ENCODE results near the gene TEX35. TPM values are rescaled to one million over a fixed set of nuclear protein-coding genes. Genes with fewer than 3 reads are reported as not detected.

Gene TEX35
- not detected for total RNA-seq
- polyA plus RNA-seq (2013, experiment 1 of 2): not detected
- polyA plus RNA-seq (2013, experiment 2 of 2): not detected
- long read RNA-seq, experiment 1: 0 reads
- long read RNA-seq, experiment 2, partial matches to known transcripts: 0 of 4 reads
- long read RNA-seq, experiment 2, other reads (novel, unspliced or antisense): 4 of 4 reads
- long read RNA-seq, experiment 3: 0 reads
- long read RNA-seq, experiment 4, partial matches to known transcripts: 0 of 2 reads
- long read RNA-seq, experiment 4, other reads (novel, unspliced or antisense): 2 of 2 reads

DNA sequence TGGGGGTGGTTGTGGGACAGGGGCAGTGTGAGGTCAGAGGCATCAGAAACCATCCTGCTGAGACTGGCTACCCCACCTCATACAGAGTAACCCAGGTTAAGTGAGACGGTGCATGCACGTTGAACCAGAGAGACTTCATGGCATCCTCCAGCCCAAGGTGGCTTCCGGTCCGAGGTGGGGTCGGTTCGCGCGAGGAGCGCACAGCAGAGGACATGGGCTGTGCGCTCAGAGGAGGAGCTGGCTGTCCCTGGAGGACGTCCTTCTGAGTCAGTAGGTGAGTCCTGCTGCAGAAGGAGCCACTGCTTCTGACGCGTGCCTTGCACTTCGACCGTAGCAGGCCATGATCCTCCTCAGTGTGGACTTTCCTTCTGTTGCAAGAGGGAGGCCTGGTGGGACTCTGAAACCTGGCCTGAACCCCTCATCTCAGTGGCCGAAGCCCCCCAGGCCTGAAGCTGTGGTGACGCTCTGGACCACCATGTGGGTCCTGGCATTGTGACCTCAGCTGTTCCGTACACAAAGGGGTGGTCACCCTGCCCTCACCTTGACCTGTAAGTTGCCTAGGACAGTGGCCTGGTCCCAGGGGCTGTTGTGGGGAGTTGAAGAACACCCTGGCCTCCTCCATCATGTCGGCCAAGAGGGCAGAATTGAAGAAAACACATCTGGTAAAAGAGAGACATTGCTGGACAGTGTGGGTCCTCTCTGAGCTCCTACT lies at the start of gene TEX35:
TSS of gene TEX35 (plus strand) at position 544 of the 712 bp plus-strand sequence. CDS start at position 624, 80 bp downstream.
- Histone ChIP-seq H3K27me3 (ENCODE audit: control insufficient read depth, insufficient read depth, low read length, poor library complexity, severe bottlenecking) (peaks cover 35% of the 10 kb centered on the region), H3K9ac (ENCODE audit: extremely low read depth, low read length, poor library complexity, severe bottlenecking) (no peak within 1 kb of the TSS), H3K9me3 (ENCODE audit: control insufficient read depth, low read length) (no peaks in the 10 kb centered on the region), H3K4me3 (ENCODE audit: low read length) (no peak within 1 kb of the TSS), H3K27ac (ENCODE audit: low read depth, low read length) (no peak within 1 kb of the TSS), H3K36me3 (ENCODE audit: control insufficient read depth, insufficient read depth, low read length) (no peaks in the 10 kb centered on the region), H3K4me1 (ENCODE audit: control insufficient read depth, insufficient read depth, low read length) (no peaks in the 10 kb centered on the region)
- H3K9me3 Mint-ChIP-seq: no peaks in the 10 kb centered on the region
- H3K27me3 Mint-ChIP-seq (ENCODE audit: insufficient read depth): peaks cover 11% of the 10 kb centered on the region
- DNase-seq: no peak
- H3K36me3 Mint-ChIP-seq (ENCODE audit: low read depth): no peaks in the 10 kb centered on the region
- 94 to 97% methylated on average over 14 to 19 of the region's 19 CpGs for WGBS, 2 experiments (ENCODE audit: insufficient coverage in 1 of 2, insufficient read length in 1 of 2)
- H3K4me1 Mint-ChIP-seq: peaks cover 8% of the 10 kb centered on the region
- H3K27ac Mint-ChIP-seq: no peak within 1 kb of the TSS
- TF ChIP-seq, protein P1, sequence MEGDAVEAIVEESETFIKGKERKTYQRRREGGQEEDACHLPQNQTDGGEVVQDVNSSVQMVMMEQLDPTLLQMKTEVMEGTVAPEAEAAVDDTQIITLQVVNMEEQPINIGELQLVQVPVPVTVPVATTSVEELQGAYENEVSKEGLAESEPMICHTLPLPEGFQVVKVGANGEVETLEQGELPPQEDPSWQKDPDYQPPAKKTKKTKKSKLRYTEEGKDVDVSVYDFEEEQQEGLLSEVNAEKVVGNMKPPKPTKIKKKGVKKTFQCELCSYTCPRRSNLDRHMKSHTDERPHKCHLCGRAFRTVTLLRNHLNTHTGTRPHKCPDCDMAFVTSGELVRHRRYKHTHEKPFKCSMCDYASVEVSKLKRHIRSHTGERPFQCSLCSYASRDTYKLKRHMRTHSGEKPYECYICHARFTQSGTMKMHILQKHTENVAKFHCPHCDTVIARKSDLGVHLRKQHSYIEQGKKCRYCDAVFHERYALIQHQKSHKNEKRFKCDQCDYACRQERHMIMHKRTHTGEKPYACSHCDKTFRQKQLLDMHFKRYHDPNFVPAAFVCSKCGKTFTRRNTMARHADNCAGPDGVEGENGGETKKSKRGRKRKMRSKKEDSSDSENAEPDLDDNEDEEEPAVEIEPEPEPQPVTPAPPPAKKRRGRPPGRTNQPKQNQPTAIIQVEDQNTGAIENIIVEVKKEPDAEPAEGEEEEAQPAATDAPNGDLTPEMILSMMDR (conservative IDR thresholded peaks at IDR 0.05): no peak
- H3K4me3 Mint-ChIP-seq: no peak within 1 kb of the TSS

DNA sequence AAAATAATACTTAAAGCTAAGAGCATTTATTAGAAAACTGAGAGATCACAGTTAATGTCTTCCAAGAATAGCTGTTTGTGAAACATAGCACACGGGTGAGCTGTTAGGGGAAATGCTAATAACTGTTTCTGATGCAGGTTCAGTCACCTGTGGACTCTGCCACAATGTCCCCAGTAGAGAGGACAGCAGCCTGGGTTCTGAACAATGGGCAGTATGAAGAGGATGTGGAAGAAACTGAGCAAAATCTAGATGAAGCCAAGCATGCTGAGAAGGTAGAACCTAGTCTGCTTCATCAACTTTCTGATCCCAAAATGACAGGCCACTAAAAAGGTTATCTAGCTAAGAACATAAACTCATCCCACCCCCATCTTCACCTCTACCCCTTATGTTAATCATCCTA lies 48.8 kb upstream of the TEX35 start:
- H3K36me3 ChIP-seq (ENCODE audit: control insufficient read depth, insufficient read depth, low read length): peaks cover 25% of the 10 kb centered on the region
- TF ChIP-seq, protein P1 (conservative IDR thresholded peaks at IDR 0.05): no peak
- H3K9ac ChIP-seq (ENCODE audit: extremely low read depth, low read length, poor library complexity, severe bottlenecking): no peak overlapping the region
- Mint-ChIP-seq H3K4me1 (peaks cover 16% of the 10 kb centered on the region), H3K9me3 (peaks cover 2% of the 10 kb centered on the region), H3K27me3 (ENCODE audit: insufficient read depth) (no peaks in the 10 kb centered on the region), H3K27ac (no peak overlapping the region), H3K4me3 (no peak overlapping the region), H3K36me3 (ENCODE audit: low read depth) (peaks cover 30% of the 10 kb centered on the region)
- H3K4me1 ChIP-seq (ENCODE audit: control insufficient read depth, insufficient read depth, low read length): peaks cover 6% of the 10 kb centered on the region
- H3K27ac ChIP-seq (ENCODE audit: low read depth, low read length): no peak overlapping the region
- 45 to 47% methylated on average over 1 of the region's 1 CpG for WGBS, 2 experiments (ENCODE audit: insufficient coverage in 1 of 2, insufficient read length in 1 of 2)
- DNase-seq: no peak
- no peaks in the 10 kb centered on the region for H3K27me3 ChIP-seq (ENCODE audit: control insufficient read depth, insufficient read depth, low read length, poor library complexity, severe bottlenecking)
- H3K9me3 ChIP-seq (ENCODE audit: control insufficient read depth, low read length): peaks cover 10% of the 10 kb centered on the region
- H3K4me3 ChIP-seq (ENCODE audit: low read length): no peak overlapping the region

DNA sequence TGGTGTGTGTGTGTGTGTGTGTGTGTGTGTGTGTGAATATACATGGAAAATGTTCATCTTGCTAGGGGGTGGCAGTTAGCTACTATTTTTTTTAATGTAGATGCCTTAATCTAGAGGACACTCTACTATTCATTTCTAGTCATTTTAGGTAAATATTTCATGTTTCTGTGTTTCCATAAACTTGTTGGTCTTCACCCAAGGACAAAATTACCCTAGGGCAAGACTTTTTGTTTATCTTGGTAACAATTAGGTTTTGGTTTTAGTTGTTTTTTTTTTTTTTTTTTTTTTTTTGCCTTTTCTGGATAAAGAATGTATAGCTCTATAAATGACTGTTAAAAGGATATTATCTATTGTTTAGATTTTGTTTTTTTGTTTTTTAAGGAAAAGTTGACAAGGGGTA lies 48.3 kb upstream of the TEX35 start:
- H3K4me3 Mint-ChIP-seq: no peak overlapping the region
- peaks cover 2% of the 10 kb centered on the region for H3K9me3 Mint-ChIP-seq
- H3K27me3 ChIP-seq (ENCODE audit: control insufficient read depth, insufficient read depth, low read length, poor library complexity, severe bottlenecking): no peaks in the 10 kb centered on the region
- H3K9ac ChIP-seq (ENCODE audit: extremely low read depth, low read length, poor library complexity, severe bottlenecking): no peak overlapping the region
- peaks cover 16% of the 10 kb centered on the region for H3K4me1 Mint-ChIP-seq
- TF ChIP-seq, protein P1 (conservative IDR thresholded peaks at IDR 0.05): no peak
- H3K27ac ChIP-seq (ENCODE audit: low read depth, low read length): no peak overlapping the region
- H3K36me3 ChIP-seq (ENCODE audit: control insufficient read depth, insufficient read depth, low read length): peaks cover 25% of the 10 kb centered on the region
- peaks cover 30% of the 10 kb centered on the region for H3K36me3 Mint-ChIP-seq (ENCODE audit: low read depth)
- H3K27ac Mint-ChIP-seq: no peak overlapping the region
- no peak overlapping the region for H3K4me3 ChIP-seq (ENCODE audit: low read length)
- H3K9me3 ChIP-seq (ENCODE audit: control insufficient read depth, low read length): peaks cover 10% of the 10 kb centered on the region
- DNase-seq: no peak
- no peaks in the 10 kb centered on the region for H3K27me3 Mint-ChIP-seq (ENCODE audit: insufficient read depth)
- peaks cover 6% of the 10 kb centered on the region for H3K4me1 ChIP-seq (ENCODE audit: control insufficient read depth, insufficient read depth, low read length)
